GM23338 (cell line): ENCODE data around the gene TOGARAM1. TPM values are rescaled to one million over a fixed set of nuclear protein-coding genes. Genes with fewer than 3 reads are reported as not detected.

Source experiments
- ATAC-seq: fragments of 200-7000 bp; cut with Tn5 transposase; 3 replicates; pipeline ENCODE4 v1.9.1; 2020
- DNase-seq: peaks from one replicate; pipeline ENCODE4 v3.0.0-alpha.2; 2015; ENCODE audit warnings: low spot score
- H2AFZ ChIP-seq: fragments of 200-600 bp; sonication (generic); 2 replicates; pipeline ENCODE4 v1.8.0; 2016; ENCODE audit warnings: antibody characterized with exemption, mild to moderate bottlenecking, moderate library complexity
- H3F3A ChIP-seq: fragments of 200-600 bp; sonication (generic); replicated peaks from 2 replicates; pipeline ENCODE4 v1.8.0; 2017; ENCODE audit warnings: antibody characterized with exemption, mixed run types, low read depth
- H3K27ac ChIP-seq: fragments of 200-600 bp; sonication (generic); 2 replicates; pipeline ENCODE4 v1.6.1; 2016; ENCODE audit warnings: low read depth
- H3K27me3 ChIP-seq: fragments of 200-600 bp; sonication (generic); 2 replicates; pipeline ENCODE4 v1.8.0; 2016; ENCODE audit warnings: mild to moderate bottlenecking, mixed run types, moderate library complexity; ENCODE audit not compliant: insufficient read depth
- H3K36me3 ChIP-seq: fragments of 200-600 bp; sonication (generic); 2 replicates; pipeline ENCODE4 v1.8.0; 2016; ENCODE audit warnings: mild to moderate bottlenecking; ENCODE audit not compliant: insufficient read depth
- H3K4me1 ChIP-seq: fragments of 200-600 bp; sonication (generic); 2 replicates; pipeline ENCODE4 v1.8.0; 2016; ENCODE audit warnings: mild to moderate bottlenecking, moderate library complexity; ENCODE audit not compliant: insufficient read depth
- H3K4me2 ChIP-seq: fragments of 200-600 bp; sonication (generic); 2 replicates; pipeline ENCODE4 v1.7.1; 2017; ENCODE audit warnings: mixed run types
- H3K4me3 ChIP-seq: fragments of 200-600 bp; sonication (generic); 2 replicates; pipeline ENCODE4 v1.6.1; 2016; ENCODE audit warnings: mixed run types
- H3K79me2 ChIP-seq: fragments of 200-600 bp; sonication (generic); replicated peaks from 2 replicates; pipeline ENCODE4 v1.8.0; 2017; ENCODE audit warnings: mild to moderate bottlenecking; ENCODE audit not compliant: insufficient read depth
- H3K9me2 ChIP-seq: fragments of 200-600 bp; sonication (generic); 2 replicates; pipeline ENCODE4 v1.8.0; 2017; ENCODE audit not compliant: insufficient read depth
- H4K20me1 ChIP-seq: fragments of 200-600 bp; sonication (generic); replicated peaks from 2 replicates; pipeline ENCODE4 v1.8.0; 2017; ENCODE audit warnings: mild to moderate bottlenecking; ENCODE audit not compliant: insufficient read depth
- H3K27ac Mint-ChIP-seq: 2 replicates; pipeline ENCODE4 v1.8.0; 2020; ENCODE audit warnings: inconsistent platforms, mild to moderate bottlenecking, moderate library complexity, mixed read lengths
- H3K27me3 Mint-ChIP-seq: 3 replicates; pipeline ENCODE4 v1.8.0; 2022; ENCODE audit warnings: low read depth, mild to moderate bottlenecking, moderate library complexity, mixed read lengths, inconsistent platforms; ENCODE audit not compliant: insufficient read depth, poor library complexity
- H3K36me3 Mint-ChIP-seq: 3 replicates; pipeline ENCODE4 v1.8.0; 2021; ENCODE audit warnings: low read depth, mild to moderate bottlenecking, inconsistent platforms, moderate library complexity, mixed read lengths
- H3K4me1 Mint-ChIP-seq: 3 replicates; pipeline ENCODE4 v1.8.0; 2020; ENCODE audit warnings: mild to moderate bottlenecking, inconsistent platforms, mixed read lengths
- H3K4me3 Mint-ChIP-seq: 3 replicates; pipeline ENCODE4 v1.8.0; 2021; ENCODE audit warnings: moderate library complexity, mild to moderate bottlenecking, inconsistent platforms, mixed read lengths
- H3K9me3 Mint-ChIP-seq: 3 replicates; pipeline ENCODE4 v1.8.0; 2020; ENCODE audit warnings: moderate library complexity, mild to moderate bottlenecking, inconsistent platforms, mixed read lengths
- CREB1 ChIP-seq: fragments of 250-450 bp; sonication (Bioruptor Pico); IDR thresholded peaks from 2 replicates; pipeline ENCODE4 v1.5.0; 2020; ENCODE audit warnings: low read depth, mild to moderate bottlenecking, moderate library complexity
- CTCF ChIP-seq, 2 experiments: fragments of 200-600 bp in 1 of 2; sonication (generic) in 1 of 2; conservative IDR thresholded peaks; 2 replicates each; pipeline versions ENCODE4 v1.5.1 to v1.6.1; 2016 to 2017; ENCODE audit warnings: antibody characterized with exemption in 2 of 2, low read depth in 2 of 2, mild to moderate bottlenecking in 2 of 2, moderate library complexity in 1 of 2
- ETS1 ChIP-seq: IDR thresholded peaks from 2 replicates; pipeline ENCODE4 v1.6.1; 2016; ENCODE audit warnings: antibody characterized with exemption
- EZH2 ChIP-seq: fragments of 200-600 bp; sonication (generic); IDR thresholded peaks from one replicate; pipeline ENCODE4 v1.8.0; 2017; ENCODE audit warnings: antibody characterized with exemption, mild to moderate bottlenecking, low read depth; ENCODE audit not compliant: unreplicated experiment
- EZH2phosphoT487 ChIP-seq: fragments of 200-600 bp; sonication (generic); IDR thresholded peaks from one replicate; pipeline ENCODE4 v1.8.1; 2018; ENCODE audit warnings: antibody characterized with exemption; ENCODE audit not compliant: unreplicated experiment
- JUNB ChIP-seq: IDR thresholded peaks from one replicate; pipeline ENCODE4 v1.6.1; 2016; ENCODE audit warnings: antibody characterized with exemption; ENCODE audit not compliant: unreplicated experiment
- NANOG ChIP-seq: IDR thresholded peaks from 2 replicates; pipeline ENCODE4 v1.6.1; 2016; ENCODE audit warnings: antibody characterized with exemption, borderline replicate concordance
- POLR2AphosphoS5 ChIP-seq: IDR thresholded peaks from 2 replicates; pipeline ENCODE4 v1.6.1; 2016; ENCODE audit warnings: antibody characterized with exemption, low read depth
- REST ChIP-seq: IDR thresholded peaks from one replicate; pipeline ENCODE4 v1.6.1; 2018; ENCODE audit warnings: antibody characterized with exemption; ENCODE audit not compliant: unreplicated experiment
- STAT1 ChIP-seq: IDR thresholded peaks from one replicate; pipeline ENCODE4 v1.6.1; 2016; ENCODE audit warnings: antibody characterized with exemption; ENCODE audit not compliant: unreplicated experiment
- ZNF114 ChIP-seq: fragments of 250-450 bp; sonication (Bioruptor Pico); IDR thresholded peaks from 2 replicates; pipeline ENCODE4 v1.5.0; 2020; ENCODE audit warnings: mild to moderate bottlenecking, moderate library complexity
- ZNF331 ChIP-seq: fragments of 250-450 bp; sonication (Bioruptor Pico); IDR thresholded peaks from 2 replicates; pipeline ENCODE4 v1.5.0; 2020; ENCODE audit warnings: low read depth, mild to moderate bottlenecking, moderate library complexity
- ZNF462 ChIP-seq: fragments of 250-450 bp; sonication (Bioruptor Pico); IDR thresholded peaks from 2 replicates; pipeline ENCODE4 v1.5.0; 2020; ENCODE audit warnings: mild to moderate bottlenecking, moderate library complexity
- polyA plus RNA-seq: library from polyadenylated mRNA; unstranded; fragments of >200 nt; fragmentation: Nextera tagmentation; extraction: Ambion mirVana; gene quantifications from 2 replicates; pipeline ENCODE4 v1.2.1, GENCODE V29; 2016
- total RNA-seq: library from RNA; depleted of rRNA; stranded (reverse); fragments of >200 nt; shearing (Covaris generic); gene quantifications from 2 replicates; pipeline ENCODE4 v1.2.3, GENCODE V29; 2014

TOGARAM1 gene
- total and polyA plus RNA-seq, 2 experiments from 2014 or later = 9.6 to 9.8 TPM

- Histone ChIP-seq H3K27ac (no peak overlapping the region), H3K79me2 (peaks cover 82% of the 10 kb centered on the region), H4K20me1 (no peaks in the 10 kb centered on the region; the same call in 1 of the 2 replicates), H3K27me3 (no peaks in the 10 kb centered on the region), H3K4me1 (peaks cover 17% of the 10 kb centered on the region), H3K4me3 (peak overlapping the region; percentile 65), H3K9me2 (no peaks in the 10 kb centered on the region), H2AFZ (no peak overlapping the region), H3K4me2 (peak overlapping the region; percentile 75), H3F3A (no peaks in the 10 kb centered on the region), H3K36me3 (no peaks in the 10 kb centered on the region)
- TF ChIP-seq ZNF114 (CRISPR knock-in tag) (no peak), NANOG (no peak), EZH2phosphoT487 (no peak), REST (no peak), CREB1 (CRISPR knock-in tag) (no peak), STAT1 (no peak), JUNB (no peak), ZNF331 (CRISPR knock-in tag) (no peak), ETS1 (no peak), POLR2AphosphoS5 (no peak), CTCF (conservative IDR thresholded peaks at IDR 0.05; ENCODE audit: low read depth in 2 of 2) (no peak), ZNF462 (CRISPR knock-in tag) (no peak), EZH2 (no peak)
- H3K27ac Mint-ChIP-seq = peak overlapping the region; percentile 85
- ATAC-seq = no peak
- DNase-seq = no peak
- H3K36me3 Mint-ChIP-seq = no peaks in the 10 kb centered on the region
- H3K4me1 Mint-ChIP-seq = peaks cover 24% of the 10 kb centered on the region; the same call in 2 of the 3 replicates
- H3K4me3 Mint-ChIP-seq = no peak overlapping the region
- H3K27me3 Mint-ChIP-seq = peaks cover 2% of the 10 kb centered on the region
- no peaks in the 10 kb centered on the region for H3K9me3 Mint-ChIP-seq
Observed at GRCh38 chr14:44960146-44960545, 1.8 kb upstream of the TOGARAM1 start.
